NOMO-1 treated with dmso at 0.1 percent for 144 hours (cell line): ENCODE measurements around the gene PLXNA3.

Experiments used
- DNase-seq: peaks from one replicate; lab custom pipeline; 2025; ENCODE audit not compliant: unreplicated experiment; lab: John Stamatoyannopoulos, UW

PLXNA3 gene

GRCh38 chrX:154457491-154458115, 478 bp upstream of the PLXNA3 start:
- DNase-seq, result no peak

- no peak for DNase-seq
Measured at GRCh38 chrX:154458954-154459778, 1.1 kb downstream of the PLXNA3 start.

- no peak for DNase-seq
Measured at GRCh38 chrX:154459832-154460231, 1.8 kb downstream of the PLXNA3 start.

GRCh38 chrX:154460326-154460725, 2.2 kb downstream of the PLXNA3 start:
- no peak for DNase-seq

- no peak for DNase-seq
Measured at GRCh38 chrX:154462396-154462795, 4.3 kb downstream of the PLXNA3 start.

GRCh38 chrX:154463611-154464220, 5.6 kb downstream of the PLXNA3 start:
- no peak for DNase-seq

- DNase-seq, result no peak
Measured at GRCh38 chrX:154464806-154465365, 6.8 kb downstream of the PLXNA3 start.

GRCh38 chrX:154465601-154466000, 7.5 kb downstream of the PLXNA3 start:
- DNase-seq, result no peak

- DNase-seq, result no peak
Measured at GRCh38 chrX:154466036-154466435, 8.0 kb downstream of the PLXNA3 start.

- DNase-seq, result no peak
Measured at GRCh38 chrX:154466907-154467306, 8.8 kb downstream of the PLXNA3 start.

- no peak for DNase-seq
Measured at GRCh38 chrX:154467556-154467955, 9.5 kb downstream of the PLXNA3 start.

GRCh38 chrX:154468217-154468616, 10.1 kb downstream of the PLXNA3 start:
- DNase-seq, result no peak

- no peak for DNase-seq
Measured at GRCh38 chrX:154469114-154469513, 11.0 kb downstream of the PLXNA3 start.

- DNase-seq, result no peak
Measured at GRCh38 chrX:154469880-154470279, 11.8 kb downstream of the PLXNA3 start.

GRCh38 chrX:154470434-154470833, 12.4 kb downstream of the PLXNA3 start:
- DNase-seq, result no peak

- no peak for DNase-seq
Measured at GRCh38 chrX:154470914-154471568, 13.0 kb downstream of the PLXNA3 start.

- DNase-seq, result no peak
Measured at GRCh38 chrX:154471839-154472684, 14.0 kb downstream of the PLXNA3 start.

GRCh38 chrX:154472685-154473632, 14.9 kb downstream of the PLXNA3 start:
- DNase-seq, result no peak

GRCh38 chrX:154473683-154474082, 15.6 kb downstream of the PLXNA3 start:
- no peak for DNase-seq
